A673 (cell line): ENCODE measurements around the gene NDUFA13. TPM values are rescaled to one million over a fixed set of nuclear protein-coding genes. Genes with fewer than 3 reads are reported as not detected.

ENCODE experiments used
- BruUV-seq: library from RNA; stranded (reverse); fragments of 400-500 nt; replicated peaks from 2 replicates; lab custom pipeline; 2021; lab: Mats Ljungman, UMichigan
- CTCF ChIA-PET: fragments of 300-600 bp; sonication (Branson Sonifier 250); formaldehyde crosslinking; loops from one replicate; lab custom pipeline; 2022; ENCODE audit warnings: antibody characterized with exemption; lab: Charles Lee
- POLR2A ChIA-PET: fragments of 300-600 bp; sonication (Branson Sonifier 250); formaldehyde crosslinking; loops from one replicate; lab custom pipeline; 2022; ENCODE audit warnings: antibody characterized with exemption; ENCODE audit not compliant: low non-redundant PET; lab: Charles Lee
- DNase-seq: peaks from one replicate; pipeline ENCODE4 v3.0.0-alpha.2; 2015; ENCODE audit warnings: low spot score
- H3K27ac ChIP-seq: fragments of 200-600 bp; sonication (generic); 2 replicates; pipeline ENCODE4 v1.5.1; 2016; ENCODE audit warnings: mixed run types, low read depth, mild to moderate bottlenecking, mixed read lengths, antibody characterized with exemption, low read length; ENCODE audit not compliant: poor library complexity, severe bottlenecking
- H3K27me3 ChIP-seq: fragments of 200-600 bp; sonication (generic); replicated peaks from 2 replicates; pipeline ENCODE4 v1.6.1; 2017; ENCODE audit warnings: mixed run types, low read depth, mild to moderate bottlenecking, mixed read lengths, antibody characterized with exemption, low read length; ENCODE audit not compliant: insufficient read depth, poor library complexity
- H3K36me3 ChIP-seq: fragments of 200-600 bp; sonication (generic); 2 replicates; pipeline ENCODE4 v1.6.1; 2016; ENCODE audit warnings: mixed run types, mild to moderate bottlenecking, mixed read lengths, antibody characterized with exemption, low read length; ENCODE audit not compliant: insufficient read depth, poor library complexity, severe bottlenecking
- H3K4me1 ChIP-seq: fragments of 200-600 bp; sonication (generic); 2 replicates; pipeline ENCODE4 v1.6.1; 2017; ENCODE audit warnings: mixed run types, mild to moderate bottlenecking, mixed read lengths, antibody characterized with exemption, low read length; ENCODE audit not compliant: insufficient read depth, poor library complexity, severe bottlenecking
- H3K4me3 ChIP-seq: fragments of 200-600 bp; sonication (generic); 2 replicates; pipeline ENCODE4 v1.5.1; 2016; ENCODE audit warnings: low read depth, mixed run types, mild to moderate bottlenecking, mixed read lengths, low read length; ENCODE audit not compliant: poor library complexity, severe bottlenecking
- H3K9me3 ChIP-seq: fragments of 200-600 bp; sonication (generic); 2 replicates; pipeline ENCODE4 v1.6.1; 2016; ENCODE audit warnings: mixed run types, low read depth, mild to moderate bottlenecking, mixed read lengths, antibody characterized with exemption, low read length; ENCODE audit not compliant: poor library complexity, severe bottlenecking
- CTCF ChIP-seq: fragments of 300-800, 200-600 bp; sonication (generic); conservative IDR thresholded peaks from 2 replicates; pipeline ENCODE4 v1.5.1; 2017; ENCODE audit warnings: low read depth, mild to moderate bottlenecking, antibody characterized with exemption, low read length, moderate library complexity, mixed read lengths
- EZH2 ChIP-seq: fragments of 200-600 bp; sonication (generic); IDR thresholded peaks from 2 replicates; pipeline ENCODE4 v1.6.1; 2017; ENCODE audit warnings: borderline replicate concordance, low read depth, mild to moderate bottlenecking, mixed read lengths, antibody characterized with exemption, low read length; ENCODE audit not compliant: poor library complexity, severe bottlenecking
- intact Hi-C: fragments of 100-400 bp; cut with micrococcal nuclease; formaldehyde crosslinking; loops from one replicate; pipeline ENCODE4 v1.10.0; 2022; ENCODE audit not compliant: unreplicated experiment
- total RNA-seq: library from RNA; stranded (reverse); gene quantifications from 2 replicates; pipeline ENCODE4 v1.2.3, GENCODE V29; 2021

The NDUFA13 gene
- total RNA-seq, 1 experiment from 2014 or later = 431 TPM

GRCh38 chr19:19539698-19540063 lies 23.7 kb downstream of the NDUFA13 start:
- BruUV-seq = no TSS peak
- H3K27me3 ChIP-seq = no peaks in the 10 kb centered on the region
- intact Hi-C loops = no loop called here
- peaks cover 13% of the 10 kb centered on the region for H3K4me1 ChIP-seq
- no peaks in the 10 kb centered on the region for H3K36me3 ChIP-seq
- no peak for DNase-seq
- ChIA-PET POLR2A (no interaction called here), CTCF (no interaction called here)
- H3K4me3 ChIP-seq = no peak overlapping the region
- no peaks in the 10 kb centered on the region for H3K9me3 ChIP-seq
- TF ChIP-seq EZH2 (no peak), CTCF (no peak)
- no peak overlapping the region for H3K27ac ChIP-seq

GRCh38 chr19:19540064-19540714 lies 24.2 kb downstream of the NDUFA13 start:
- Histone ChIP-seq H3K9me3 (no peaks in the 10 kb centered on the region), H3K4me1 (peaks cover 13% of the 10 kb centered on the region), H3K27ac (no peak overlapping the region), H3K4me3 (no peak overlapping the region), H3K27me3 (no peaks in the 10 kb centered on the region), H3K36me3 (no peaks in the 10 kb centered on the region)
- peak; percentile 74 for DNase-seq
- BruUV-seq = no TSS peak
- POLR2A ChIA-PET = no interaction called here
- intact Hi-C loops = no loop called here
- TF ChIP-seq CTCF (no peak), EZH2 (no peak)
- CTCF ChIA-PET = interaction anchor here (1.0 kb wide), 1 partner anchor 12 kb away, joined by 8 read pairs; no protein-coding TSS in a partner anchor

GRCh38 chr19:19540715-19541515 lies 24.9 kb downstream of the NDUFA13 start:
- no peaks in the 10 kb centered on the region for H3K36me3 ChIP-seq
- TF ChIP-seq EZH2 (no peak), CTCF (no peak)
- no peak overlapping the region for H3K4me3 ChIP-seq
- H3K27me3 ChIP-seq = no peaks in the 10 kb centered on the region
- no TSS peak for BruUV-seq
- no peaks in the 10 kb centered on the region for H3K9me3 ChIP-seq
- intact Hi-C loops = no loop called here
- DNase-seq = peak; percentile 59
- H3K4me1 ChIP-seq = peaks cover 13% of the 10 kb centered on the region
- CTCF ChIA-PET = interaction anchor here (1.0 kb wide), 2 partner anchors 12 to 51 kb away, joined by 4 to 8 read pairs; no protein-coding TSS in a partner anchor
- POLR2A ChIA-PET = no interaction called here
- no peak overlapping the region for H3K27ac ChIP-seq
